HG03280 (cell line): ENCODE data around the gene RAB6B.

Source experiments
- ATAC-seq: cut with Tn5 transposase; IDR thresholded peaks from one replicate; pipeline ENCODE4 v1.9.1; 2021; ENCODE audit warnings: mild to moderate bottlenecking, moderate library complexity; ENCODE audit not compliant: unreplicated experiment

Gene RAB6B

GRCh38 chr3:133895208-133896001 lies at the start of gene RAB6B:
Gene RAB6B, minus strand, starts transcription at chr3:133895882. Its CDS starts 416 bp downstream, at chr3:133895466.
- ATAC-seq: peak; percentile 62

- ATAC-seq: no peak
Observed at GRCh38 chr3:133944641-133945380, 49.1 kb upstream of the RAB6B start.

- no peak for ATAC-seq
Observed at GRCh38 chr3:133944181-133944580, 48.5 kb upstream of the RAB6B start.

GRCh38 chr3:133943639-133944141 lies 48.0 kb upstream of the RAB6B start:
- no peak for ATAC-seq

- no peak for ATAC-seq
Observed at GRCh38 chr3:133943031-133943535, 47.4 kb upstream of the RAB6B start.

- ATAC-seq: no peak
Observed at GRCh38 chr3:133941415-133941821, 45.7 kb upstream of the RAB6B start.

- ATAC-seq: no peak
Observed at GRCh38 chr3:133940536-133940935, 44.9 kb upstream of the RAB6B start.

GRCh38 chr3:133939463-133939835 lies 43.8 kb upstream of the RAB6B start:
- no peak for ATAC-seq

- ATAC-seq: no peak
Observed at GRCh38 chr3:133938770-133939462, 43.2 kb upstream of the RAB6B start.

GRCh38 chr3:133937756-133938601 lies 42.3 kb upstream of the RAB6B start:
- ATAC-seq: no peak

- no peak for ATAC-seq
Observed at GRCh38 chr3:133937061-133937686, 41.5 kb upstream of the RAB6B start.

- no peak for ATAC-seq
Observed at GRCh38 chr3:133935843-133936769, 40.4 kb upstream of the RAB6B start.

- ATAC-seq: no peak
Observed at GRCh38 chr3:133934996-133935842, 39.5 kb upstream of the RAB6B start.

- ATAC-seq: no peak
Observed at GRCh38 chr3:133934073-133934970, 38.6 kb upstream of the RAB6B start.

GRCh38 chr3:133933097-133934024 lies 37.7 kb upstream of the RAB6B start:
- ATAC-seq: no peak

- no peak for ATAC-seq
Observed at GRCh38 chr3:133932009-133932408, 36.3 kb upstream of the RAB6B start.
